HG03571 (cell line): ENCODE measurements around the gene QRFPR.
"Not testable (repeated sequence)": the region's sequence is repeated elsewhere in the genome, so short reads cannot be mapped to it uniquely, and the experiment has no call there.

ENCODE experiments used
- ATAC-seq: cut with Tn5 transposase; IDR thresholded peaks from one replicate; pipeline ENCODE4 v1.9.1; 2021; ENCODE audit not compliant: unreplicated experiment

The QRFPR gene

GRCh38 chr4:121340247-121340646, 40.6 kb downstream of the QRFPR start:
- ATAC-seq: no peak

DNA sequence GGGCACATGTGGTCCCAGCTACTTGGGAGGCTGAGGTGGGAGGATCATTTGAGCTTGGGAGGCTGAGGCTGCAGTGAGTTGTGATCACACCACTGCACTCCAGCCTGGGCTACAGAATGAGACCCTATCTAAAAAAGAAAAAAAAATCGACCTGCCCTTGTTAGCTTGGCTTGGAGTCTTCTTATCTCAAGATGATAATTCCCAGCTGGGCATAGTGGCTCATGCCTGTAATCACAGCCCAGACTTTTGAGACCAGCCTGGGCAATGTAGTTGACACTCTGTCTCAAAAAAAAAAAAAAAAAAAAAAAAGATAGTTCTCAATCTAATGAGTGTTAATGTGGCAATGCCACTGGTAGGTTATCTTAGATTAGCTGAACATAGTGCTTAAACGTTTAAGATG, 41.0 kb downstream of the QRFPR start:
- ATAC-seq: no peak

DNA sequence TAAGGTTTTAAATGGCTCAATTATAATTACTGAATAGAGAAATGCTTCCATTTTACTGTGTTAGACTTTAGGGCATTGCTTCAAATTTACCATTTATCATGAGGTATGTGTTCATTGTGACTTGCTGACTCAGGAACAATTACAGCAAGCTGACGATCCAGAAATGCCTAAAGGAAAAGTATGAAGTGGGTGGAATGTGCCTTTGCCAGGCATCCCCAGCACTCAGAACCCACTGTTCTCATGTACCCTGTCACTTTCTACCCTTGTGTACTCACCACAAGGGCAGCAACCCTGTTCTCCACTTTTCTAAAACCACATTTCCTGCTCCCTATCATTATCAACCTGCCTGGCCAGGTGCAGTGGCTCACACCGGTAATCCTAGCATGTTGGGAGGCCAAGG, 41.5 kb downstream of the QRFPR start:
- no peak for ATAC-seq

GRCh38 chr4:121338518-121338917, 42.3 kb downstream of the QRFPR start:
- no peak for ATAC-seq

- ATAC-seq: no peak
These were observed 44.1 kb downstream of the QRFPR start for GRCh38 chr4:121336706-121337105.

- ATAC-seq: no peak
These were observed 50.6 kb downstream of the QRFPR start for GRCh38 chr4:121330180-121330665.

DNA sequence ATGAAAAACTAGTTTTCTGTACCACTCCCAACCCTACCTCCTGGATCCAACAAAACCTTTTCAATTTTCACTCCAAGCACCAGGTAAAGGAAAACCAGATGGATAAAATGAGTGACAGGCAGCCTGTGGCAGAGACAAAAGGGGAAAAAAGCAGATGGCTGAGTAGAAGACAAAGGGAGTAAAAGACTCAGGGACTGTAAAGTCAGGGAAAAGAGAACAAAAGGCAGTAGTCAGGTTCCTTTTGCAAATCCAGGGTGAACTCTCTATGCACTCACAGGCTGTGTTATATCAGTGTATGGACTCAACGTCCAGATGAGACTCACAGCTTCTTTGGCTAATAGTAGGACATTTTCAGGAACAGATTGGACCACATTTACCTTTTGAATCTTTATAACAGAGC, 54.2 kb downstream of the QRFPR start:
- ATAC-seq: no peak

DNA sequence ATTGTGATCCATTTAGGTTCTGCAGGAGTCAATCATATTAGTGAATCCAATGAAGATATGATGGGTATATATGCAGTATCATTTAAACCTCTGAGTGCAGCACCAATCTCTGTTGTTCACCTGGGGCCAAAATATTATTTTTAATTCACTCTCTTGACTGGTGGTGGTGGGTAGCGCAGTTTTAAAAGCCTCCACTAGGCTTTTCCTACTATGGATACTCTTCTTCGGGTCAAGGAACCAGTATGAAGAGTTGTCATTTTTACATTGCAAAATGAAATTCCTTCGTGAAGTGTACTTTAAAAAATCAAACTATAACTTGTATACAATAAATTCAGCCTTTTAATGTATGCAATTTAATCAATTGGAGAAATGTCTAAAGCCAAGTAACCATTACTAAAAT, 56.5 kb downstream of the QRFPR start:
- ATAC-seq: no peak

- ATAC-seq: no peak
These were observed 59.4 kb downstream of the QRFPR start for GRCh38 chr4:121321466-121321865.

GRCh38 chr4:121316091-121316490, 64.7 kb downstream of the QRFPR start:
- ATAC-seq: no peak

GRCh38 chr4:121313430-121313829, 67.4 kb downstream of the QRFPR start:
- ATAC-seq: not testable (repeated sequence)

DNA sequence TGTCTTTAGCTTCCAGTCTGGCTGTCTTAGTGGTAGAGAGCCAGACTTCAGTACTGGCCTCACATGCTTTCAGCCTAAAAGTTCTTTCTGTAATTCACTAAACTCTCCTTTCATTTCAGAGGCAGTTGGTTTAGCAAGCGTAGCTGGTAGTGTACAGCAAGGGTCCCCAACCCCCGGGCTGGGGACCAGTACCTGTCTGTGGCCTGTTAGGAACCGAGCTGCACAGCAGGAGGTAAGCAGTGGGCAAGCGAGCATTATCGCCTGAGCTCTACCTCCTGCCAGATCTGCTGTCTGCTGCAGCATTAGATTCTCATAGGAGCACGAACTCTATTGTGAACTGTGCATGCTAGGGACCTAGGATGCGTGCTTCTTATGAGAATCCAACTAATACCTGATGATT, 72.0 kb downstream of the QRFPR start:
- no peak for ATAC-seq

DNA sequence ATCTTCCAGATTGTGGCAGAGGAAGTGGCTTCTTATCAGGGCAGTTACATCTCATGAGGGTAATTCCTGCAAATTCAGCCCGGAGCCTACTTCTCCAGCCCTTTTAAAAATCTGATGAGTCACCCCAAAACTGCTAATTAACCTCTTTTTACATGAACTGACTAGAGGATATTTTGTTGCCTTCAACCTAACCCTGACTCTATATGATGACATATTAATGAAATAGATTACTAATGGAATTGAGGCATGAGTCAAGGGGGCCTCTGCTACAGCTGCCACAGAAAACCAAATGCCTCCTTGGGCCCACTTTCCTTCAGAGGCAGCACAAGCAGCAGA, 72.5 kb downstream of the QRFPR start:
- ATAC-seq: no peak

DNA sequence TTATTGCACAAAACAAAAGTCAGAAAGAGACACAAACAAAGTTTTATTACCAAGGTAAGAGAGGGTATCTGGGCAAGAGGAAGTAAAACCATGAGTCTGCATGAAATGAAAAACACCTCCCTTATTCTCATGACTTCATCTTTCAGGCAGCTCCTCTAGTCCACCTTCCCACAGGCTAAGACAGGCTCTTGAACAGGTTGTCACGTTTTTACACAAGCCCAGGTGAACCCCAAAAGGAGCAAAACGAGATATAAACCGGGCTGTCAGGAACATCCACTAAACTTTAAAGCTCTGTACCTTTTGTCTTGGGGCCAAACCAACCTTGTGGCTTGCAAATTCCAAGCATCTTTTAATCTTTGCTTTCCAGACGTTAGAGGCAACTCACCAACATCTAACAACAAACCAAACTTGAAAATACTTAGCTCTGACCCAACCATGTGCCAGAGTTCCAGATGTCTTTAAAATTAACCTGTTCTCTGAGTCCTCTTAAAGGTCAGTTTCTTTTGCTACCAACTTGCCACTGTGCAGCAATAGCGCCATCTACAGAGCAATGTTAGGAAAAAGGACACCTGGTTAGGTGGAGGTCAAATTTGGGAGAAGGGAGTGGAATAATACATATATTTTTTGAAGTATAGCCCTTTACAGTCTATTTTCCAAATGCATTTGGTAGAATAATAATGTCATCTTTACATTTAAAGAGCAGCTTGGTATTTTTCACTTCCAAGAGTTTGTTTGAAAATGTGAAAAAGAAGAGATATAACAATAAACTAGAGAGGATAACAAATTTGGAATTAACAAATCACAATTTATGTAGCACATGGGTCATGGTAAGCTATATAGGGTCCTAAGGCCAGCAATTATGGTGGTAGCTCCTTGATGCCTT, 73.1 kb downstream of the QRFPR start:
- ATAC-seq: peak; percentile 91

DNA sequence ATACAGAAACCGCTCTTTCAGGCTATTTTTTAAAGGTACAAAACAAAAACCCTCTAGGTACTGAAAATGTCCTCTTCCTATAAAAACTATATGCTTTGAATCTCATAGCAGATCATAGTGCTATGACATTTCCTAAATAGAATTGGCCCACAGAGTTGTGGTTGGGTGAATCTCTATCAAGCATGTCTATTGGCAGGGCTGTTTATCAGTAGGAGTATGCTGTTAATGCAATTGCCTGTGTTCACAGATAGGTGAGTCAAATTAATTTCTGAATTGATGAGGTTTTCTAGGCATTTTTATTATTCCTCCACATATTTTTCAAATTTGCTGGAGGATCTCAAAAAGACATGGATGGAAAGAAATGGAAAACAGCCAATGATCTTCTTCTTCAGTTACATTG, 73.9 kb downstream of the QRFPR start:
- peak; percentile 28 for ATAC-seq

DNA sequence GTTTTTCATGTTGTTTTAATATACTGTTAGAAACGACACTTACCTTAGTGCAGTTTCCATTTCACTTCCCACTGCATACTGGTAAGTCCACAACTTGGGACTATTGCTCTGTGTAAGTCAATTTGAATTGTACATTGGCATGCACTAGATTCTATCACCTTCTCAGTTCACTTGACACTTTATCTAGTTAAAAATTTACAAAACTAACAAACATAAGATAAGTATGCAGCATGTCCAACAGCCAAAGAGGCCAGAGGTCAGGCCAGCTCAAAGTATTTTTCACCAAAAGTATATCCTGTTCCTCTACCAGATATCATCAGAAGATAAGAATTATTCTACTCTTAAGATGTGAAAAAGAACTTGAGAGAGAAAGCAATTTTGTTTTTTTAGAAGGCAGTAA, 75.9 kb downstream of the QRFPR start:
- no peak for ATAC-seq

DNA sequence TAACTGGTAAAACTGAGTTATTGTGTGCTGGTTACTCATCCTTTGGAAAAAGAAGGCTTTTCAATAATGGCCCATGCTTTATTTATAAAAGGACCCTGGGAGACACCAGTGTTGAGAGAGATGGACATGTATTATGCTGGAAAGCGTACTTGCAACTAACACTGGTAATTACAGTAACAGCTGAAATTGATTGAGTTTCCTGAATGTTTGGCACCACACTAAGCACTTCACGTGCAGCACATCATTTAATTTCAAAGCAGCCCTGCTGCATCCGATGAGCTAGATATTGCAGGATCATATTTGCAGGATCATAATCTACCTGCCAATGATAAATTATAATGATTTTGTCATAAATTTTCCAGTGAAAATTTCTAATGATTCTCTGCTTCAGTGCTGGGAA, 81.5 kb downstream of the QRFPR start:
- no peak for ATAC-seq

DNA sequence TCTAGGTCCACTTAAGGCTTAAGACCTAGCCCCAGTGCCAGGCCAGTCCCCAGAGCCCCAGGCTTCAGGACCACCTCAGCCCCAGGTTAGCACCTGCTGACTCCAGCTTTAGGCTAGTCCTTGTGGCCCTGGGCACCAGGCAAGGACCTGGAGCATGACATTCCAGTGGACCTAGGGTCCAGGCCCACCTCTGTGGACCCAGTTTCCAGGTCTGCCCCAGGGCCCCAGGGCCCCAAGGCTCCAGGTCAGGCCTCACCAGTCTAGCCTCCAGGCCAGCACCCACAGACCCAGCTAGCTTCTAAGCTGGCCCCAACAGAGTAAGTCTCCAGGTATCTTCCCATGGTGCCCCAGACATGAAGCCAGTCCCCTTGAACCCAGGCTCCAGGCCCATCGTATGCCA, 97.5 kb downstream of the QRFPR start:
- ATAC-seq: no peak

DNA sequence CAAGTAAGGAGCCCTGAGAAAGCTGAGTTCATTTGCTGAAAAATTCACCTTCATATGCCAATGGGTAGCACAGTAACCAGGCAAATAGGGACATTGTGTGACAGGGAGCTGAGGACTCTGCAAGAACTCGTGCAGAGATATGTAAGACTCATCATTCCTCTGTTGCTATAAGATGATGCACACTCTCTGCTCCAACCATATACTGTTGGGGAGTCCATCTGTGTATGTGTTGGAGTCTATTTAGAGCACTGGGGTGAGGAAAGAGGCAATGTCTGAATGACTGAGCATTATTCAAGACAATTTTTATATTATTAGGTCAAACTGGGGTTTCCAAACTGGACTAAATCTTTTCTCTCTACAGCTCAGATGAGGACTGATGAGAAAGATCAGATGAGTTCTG, 100.4 kb downstream of the QRFPR start:
- ATAC-seq: no peak

GRCh38 chr4:121278811-121279368, 101.9 kb downstream of the QRFPR start:
- peak; percentile 90 for ATAC-seq
